PC-3 (cell line): ENCODE results near the gene B4GALNT3.

Source experiments
- CTCF ChIP-seq: fragments of 300-600 bp; sonication (generic); conservative IDR thresholded peaks from 2 replicates; pipeline ENCODE4 v1.5.1; 2017; ENCODE audit warnings: antibody characterized with exemption, low read depth, mild to moderate bottlenecking, low read length
- EZH2 ChIP-seq: fragments of 300-600 bp; sonication (generic); IDR thresholded peaks from one replicate; pipeline ENCODE4 v1.6.1; 2017; ENCODE audit warnings: antibody characterized with exemption, mild to moderate bottlenecking, low read length; ENCODE audit not compliant: unreplicated experiment
- EZH2phosphoT487 ChIP-seq: fragments of 300-600 bp; sonication (generic); IDR thresholded peaks from 2 replicates; pipeline ENCODE4 v1.6.1; 2018; ENCODE audit warnings: mild to moderate bottlenecking, antibody characterized with exemption, low read length, borderline replicate concordance

- TF ChIP-seq EZH2phosphoT487 (no peak), CTCF (no peak), EZH2 (no peak)
Measured at GRCh38 chr12:510071-510825, 50.5 kb downstream of the B4GALNT3 start.
